HG02798 (cell line): ENCODE measurements around the gene GSE1.

ENCODE experiments used
- ATAC-seq: cut with Tn5 transposase; IDR thresholded peaks from one replicate; pipeline ENCODE4 v1.9.1; 2021; ENCODE audit warnings: mild to moderate bottlenecking; ENCODE audit not compliant: unreplicated experiment, poor library complexity

The GSE1 gene

DNA sequence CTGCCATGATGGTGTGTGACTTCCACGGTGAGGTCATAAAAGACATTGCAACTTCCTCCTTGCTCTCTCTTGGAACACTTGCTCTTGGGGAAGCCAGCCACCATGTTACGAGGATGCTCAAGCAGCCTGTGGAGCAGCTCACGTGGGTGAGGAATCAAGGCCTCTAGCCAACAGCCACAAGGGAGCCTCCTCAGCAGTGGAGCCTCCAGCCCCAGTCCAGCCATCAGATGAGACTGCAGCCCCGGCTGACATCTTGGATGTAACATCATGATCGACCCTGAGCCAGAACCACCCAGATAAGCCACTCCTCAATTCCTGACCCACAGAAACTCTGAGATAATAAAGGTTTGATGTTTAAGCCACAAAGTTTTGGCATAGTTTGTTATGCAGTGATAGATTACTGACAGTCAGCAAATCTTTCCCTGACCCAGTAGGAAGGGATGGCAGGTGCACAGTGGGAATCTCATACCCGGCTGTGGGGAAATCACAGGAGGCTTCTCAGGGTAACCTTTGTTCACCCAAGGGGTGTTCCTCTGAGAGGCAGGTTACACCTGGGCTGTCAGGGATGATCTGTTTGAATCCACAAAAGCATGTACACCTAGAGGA is 99.0 kb downstream of the GSE1 start:
- ATAC-seq, result no peak

DNA sequence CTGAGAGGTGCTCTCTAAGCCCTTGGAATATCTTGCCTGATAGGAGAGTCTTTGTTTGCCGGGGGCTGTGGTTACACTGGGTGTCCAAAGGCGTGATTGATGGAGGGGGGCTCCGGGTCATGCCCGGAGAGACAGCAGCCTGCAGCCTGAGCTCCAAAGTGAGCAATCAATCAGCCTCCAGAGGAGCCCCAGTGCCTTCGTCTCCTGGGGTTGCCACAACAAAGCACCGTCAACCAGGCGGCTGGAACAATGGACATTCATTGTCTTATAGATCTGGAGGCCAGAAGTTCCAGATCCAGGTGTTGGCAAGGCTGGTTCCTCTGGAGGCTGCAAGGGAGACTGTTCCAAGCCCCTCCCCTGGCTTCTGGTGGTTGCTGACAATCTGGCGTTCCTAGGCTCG is 99.7 kb downstream of the GSE1 start:
- ATAC-seq, result no peak

DNA sequence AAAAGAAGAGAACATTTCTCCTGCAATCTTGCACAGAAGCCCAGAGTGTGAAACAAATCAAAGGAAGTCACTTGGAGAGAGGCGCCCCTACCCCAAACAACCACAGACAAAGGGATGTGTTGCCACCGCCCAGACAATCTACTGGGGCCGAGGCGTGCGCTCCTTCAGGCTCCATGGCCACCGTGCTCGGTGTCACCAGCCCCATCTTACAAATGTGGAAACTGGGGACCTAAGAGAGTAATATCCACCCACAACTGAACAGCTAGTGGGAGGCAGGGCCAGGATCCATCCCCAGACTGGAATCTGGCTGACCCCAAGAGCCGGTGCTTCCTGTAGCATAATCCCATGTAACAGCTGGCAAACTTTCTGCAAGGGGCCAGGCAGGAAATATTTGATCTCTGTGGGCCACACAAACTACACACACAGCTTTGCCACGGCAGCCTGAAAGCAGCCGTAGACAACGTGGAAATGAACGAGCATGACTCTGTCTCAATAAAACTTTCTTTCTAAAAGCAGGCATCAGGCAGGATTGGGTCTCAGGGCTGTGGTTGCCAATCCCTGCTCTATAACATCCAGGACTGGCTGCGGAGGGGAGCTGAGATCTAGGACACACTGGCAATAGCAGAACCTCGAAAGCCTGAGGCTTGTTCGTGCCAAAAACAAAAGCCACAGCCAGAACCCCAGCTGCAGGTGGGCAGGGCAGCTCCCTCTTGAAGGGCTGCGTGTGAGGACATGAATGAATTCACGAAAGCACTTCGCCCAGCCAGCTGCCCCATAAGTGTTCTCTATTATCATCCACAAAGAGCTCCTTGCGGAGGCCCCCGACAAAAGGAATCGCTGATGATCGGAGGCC is 102.3 kb downstream of the GSE1 start:
- no peak for ATAC-seq

DNA sequence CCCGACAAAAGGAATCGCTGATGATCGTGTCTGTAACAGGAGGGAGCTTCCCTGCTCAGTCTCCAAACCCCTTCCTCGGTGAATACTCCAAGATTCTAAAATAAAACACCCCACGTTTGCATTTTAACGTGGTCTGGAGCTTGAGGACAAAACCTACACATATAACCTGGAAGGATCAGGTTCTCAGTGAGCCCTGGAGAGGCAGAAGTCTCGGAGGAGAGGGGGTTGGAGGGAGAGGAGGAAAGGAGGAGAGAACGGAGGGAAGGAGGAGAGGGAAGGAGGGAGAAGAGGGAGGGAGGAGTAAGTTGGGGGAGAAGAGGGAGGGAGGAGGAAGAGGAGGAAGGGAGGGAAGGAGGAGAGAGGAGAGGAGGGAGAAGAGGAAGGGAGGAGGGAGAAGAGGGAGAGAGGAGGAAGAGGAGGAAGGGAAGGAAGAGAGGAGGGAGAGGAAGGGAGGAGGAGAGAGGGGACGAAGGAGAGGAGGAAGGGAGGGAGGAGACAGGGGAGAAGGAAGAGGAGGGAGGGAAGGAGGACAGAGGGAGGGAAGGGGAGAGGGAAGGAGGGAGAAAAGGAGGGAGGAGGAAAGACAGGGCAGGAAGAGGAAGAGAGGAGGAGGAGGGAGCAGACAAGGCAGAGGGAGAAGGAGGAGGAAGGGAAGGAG is 103.0 kb downstream of the GSE1 start:
- ATAC-seq, result no peak

DNA sequence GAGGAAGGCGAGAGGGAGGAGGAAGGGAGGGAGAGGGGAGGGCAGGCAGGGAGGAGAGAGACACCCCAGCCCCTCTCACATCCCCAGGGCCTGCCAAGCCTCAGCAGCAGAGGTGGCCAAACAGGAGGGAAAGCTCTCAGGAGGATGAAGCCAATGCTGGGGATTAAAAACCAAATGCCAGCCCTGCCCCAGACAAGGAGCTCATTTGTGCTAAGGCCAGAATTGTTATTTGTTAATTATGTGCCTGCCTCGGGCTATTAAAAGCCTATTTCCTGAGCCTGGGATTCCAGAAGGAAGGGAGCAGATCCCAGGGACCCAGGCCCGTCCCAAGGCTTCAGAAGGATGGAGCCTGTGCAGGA is 103.5 kb downstream of the GSE1 start:
- no peak for ATAC-seq

DNA sequence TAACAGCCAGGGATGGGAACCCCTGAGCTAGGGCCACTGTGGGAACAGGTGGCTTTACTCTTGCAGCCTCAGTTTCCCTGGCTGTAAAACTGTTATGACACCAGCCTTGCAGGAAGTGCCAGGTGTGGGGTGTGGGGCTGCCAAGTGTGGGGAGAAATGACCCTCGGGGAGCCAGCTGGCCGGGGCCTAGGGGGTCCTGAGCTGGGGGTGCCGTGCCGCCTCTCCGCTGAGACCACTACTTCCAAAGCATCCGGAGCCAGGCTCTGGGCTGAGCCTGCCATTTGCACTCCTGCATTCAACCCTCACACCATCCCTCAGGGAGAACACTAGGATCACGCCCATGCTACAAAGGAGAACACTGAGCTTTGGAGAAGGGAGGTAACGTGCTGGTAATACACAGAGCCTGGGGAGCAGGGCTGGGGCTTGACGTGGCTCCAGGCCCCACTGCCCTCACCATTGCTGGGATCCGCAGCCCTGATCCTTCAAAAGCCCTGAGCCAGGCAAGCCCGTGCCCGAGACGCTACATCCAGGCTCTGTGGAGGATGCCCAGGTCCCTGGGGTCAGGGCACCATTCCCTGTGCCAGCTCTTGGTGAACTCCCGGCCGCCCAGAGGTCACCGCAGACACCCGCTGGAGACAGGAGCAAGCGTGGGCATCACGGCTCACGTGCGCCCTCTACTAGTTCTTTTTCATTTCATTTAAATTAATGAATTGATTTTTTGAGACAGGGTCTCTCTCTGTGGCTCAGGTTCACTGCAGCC is 104.5 kb downstream of the GSE1 start:
- ATAC-seq, result no peak

DNA sequence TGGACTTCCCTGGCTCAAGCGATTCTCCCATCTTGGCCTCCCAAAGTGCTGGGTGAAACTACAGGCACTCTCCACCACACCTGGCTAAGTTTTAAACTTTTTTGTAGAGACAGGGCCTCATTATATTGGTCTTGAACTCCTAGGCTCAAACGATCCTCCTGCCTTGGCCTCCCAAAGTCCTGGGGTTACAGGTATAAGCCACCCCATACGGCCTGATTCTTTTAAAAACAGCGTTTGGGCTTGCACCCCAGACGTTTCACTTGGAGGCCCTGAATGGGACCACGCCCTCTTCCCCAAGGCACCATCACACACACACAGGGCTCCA is 105.0 kb downstream of the GSE1 start:
- ATAC-seq, result no peak

DNA sequence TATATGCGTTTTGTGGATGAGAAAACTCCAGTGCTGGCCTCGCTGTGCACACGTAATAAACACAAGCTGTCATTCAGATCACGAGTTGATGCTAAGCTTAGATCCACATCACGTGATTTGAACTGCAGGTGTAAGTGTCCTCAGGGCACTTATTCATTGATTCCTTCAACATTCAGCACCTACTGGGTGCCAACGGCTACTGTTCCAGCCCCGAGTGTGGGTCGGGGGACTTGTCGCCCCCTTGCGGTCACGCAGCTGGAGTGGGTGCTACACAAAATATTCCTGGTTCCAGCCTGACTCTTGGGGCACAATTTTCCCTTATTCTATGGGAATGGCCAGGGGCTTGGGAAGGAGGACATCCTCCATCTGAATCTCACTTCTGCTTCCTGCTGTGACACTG is 105.6 kb downstream of the GSE1 start:
- ATAC-seq, result no peak

DNA sequence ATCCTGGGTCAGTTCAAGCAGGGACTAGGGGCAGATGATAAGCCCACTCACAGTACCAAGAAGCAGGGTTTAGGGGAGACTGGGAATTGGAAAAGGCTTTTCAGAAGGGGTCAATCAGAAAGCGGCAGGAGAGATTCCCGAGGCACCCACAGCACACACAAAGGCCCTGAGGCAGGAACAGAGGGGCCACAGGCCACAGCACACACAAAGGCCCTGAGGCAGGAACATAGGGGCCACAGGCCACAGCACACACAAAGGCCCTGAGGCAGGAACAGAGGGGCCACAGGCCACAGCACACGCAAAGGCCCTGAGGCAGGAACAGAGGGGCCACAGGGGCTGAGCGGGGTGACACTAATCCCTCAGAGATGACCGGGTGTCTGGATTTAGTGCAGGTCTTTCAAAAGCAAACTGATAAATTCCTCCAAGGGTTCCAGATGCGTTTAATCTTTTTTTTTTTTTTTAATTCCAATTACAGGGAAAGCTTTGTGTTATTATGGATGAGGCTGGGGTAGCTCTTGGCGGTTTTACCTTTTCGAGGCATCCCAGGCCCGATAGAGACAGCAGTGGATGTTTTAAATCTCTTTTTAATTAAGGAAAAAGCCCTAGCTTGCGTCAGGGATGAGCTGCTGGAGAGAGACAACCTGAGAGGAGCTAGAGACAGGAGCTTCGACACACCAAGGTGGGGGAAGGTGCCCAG is 106.6 kb downstream of the GSE1 start:
- no peak for ATAC-seq

DNA sequence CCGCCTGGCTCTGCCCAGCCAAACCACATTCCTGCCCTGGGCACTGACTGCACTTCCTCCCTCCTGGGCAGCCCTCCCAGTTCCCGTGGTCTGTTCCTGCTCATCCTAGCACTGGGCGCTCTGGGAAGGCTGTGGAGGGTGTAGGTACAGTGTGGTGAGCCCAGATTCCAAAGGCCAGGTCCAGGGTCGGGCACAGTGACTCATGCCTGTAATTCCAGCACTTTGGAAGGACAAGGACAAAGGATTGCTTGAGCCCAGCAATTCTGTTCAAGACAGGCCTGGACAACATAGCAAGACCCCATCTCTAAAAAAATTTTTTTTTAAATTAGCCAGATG is 107.1 kb downstream of the GSE1 start:
- no peak for ATAC-seq

DNA sequence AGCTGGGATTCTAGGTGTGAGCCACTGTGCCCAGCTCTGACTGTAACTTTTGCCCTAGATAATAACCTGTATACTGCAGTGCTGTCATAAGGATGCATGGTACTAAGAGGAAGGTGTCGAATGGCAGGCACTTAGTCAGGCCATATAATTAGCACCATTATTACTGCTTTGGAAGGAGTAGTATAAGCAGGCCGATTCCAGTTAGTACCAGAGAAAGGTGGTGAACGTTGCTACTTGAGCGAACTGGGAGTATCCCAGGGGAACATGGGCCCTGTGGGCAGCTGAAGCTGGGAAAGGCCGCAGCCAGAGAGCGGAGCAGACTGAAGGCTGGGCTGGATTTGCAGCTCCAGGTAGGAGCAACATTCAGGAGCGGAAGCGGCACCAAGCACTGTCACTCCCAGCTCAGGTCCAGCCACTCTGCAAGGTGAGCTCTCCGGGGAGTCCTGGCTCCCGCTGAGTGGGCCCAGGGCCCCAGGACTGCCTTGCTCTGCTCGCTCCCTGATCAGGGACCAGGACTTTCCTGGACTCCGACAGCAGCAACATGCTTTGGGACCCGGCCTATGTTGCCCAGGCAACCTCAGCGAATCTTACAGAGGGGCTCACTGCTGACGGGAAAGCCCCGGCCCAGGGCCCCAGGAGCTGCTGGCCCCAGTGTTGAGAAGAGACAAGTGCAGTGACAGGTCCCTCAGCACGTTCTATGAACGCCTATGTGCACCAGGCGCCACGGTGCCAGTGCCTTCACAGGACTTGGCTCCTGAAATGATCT is 109.2 kb downstream of the GSE1 start:
- no peak for ATAC-seq

DNA sequence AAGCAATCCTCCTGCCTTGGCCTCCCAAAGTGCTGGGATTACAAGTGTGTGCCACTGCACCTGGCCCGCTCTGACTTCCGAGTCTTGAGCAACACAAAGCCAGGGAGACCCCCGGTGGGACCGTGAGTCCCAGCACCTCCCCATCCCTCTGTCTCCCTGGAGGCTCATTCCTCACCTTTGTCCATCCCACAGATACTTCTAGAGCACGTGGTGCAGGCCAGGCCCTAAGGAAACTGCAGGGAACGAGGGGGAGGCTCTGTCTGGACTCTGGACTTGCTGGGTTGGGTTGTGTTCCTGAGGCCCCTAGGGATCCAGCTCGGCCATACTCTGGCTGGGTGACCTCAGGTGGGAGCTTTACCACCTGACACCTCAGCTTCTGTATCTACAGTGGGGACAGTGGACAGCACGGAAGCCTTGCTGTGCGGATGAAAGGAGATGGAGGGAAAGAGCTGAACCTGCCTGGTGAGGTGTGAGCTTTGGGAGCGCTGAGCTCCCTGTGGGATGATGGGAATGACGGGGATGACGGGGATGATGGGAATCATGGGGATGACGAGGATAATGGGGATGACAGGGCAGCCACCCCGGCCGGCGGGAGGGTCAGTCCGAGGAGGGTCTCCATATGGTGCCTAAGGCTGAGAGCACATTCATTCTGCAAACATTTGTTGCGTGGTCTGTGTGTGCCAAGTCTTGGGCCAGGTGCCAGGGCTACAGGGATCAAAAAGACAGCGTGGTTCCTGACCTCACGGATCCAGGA is 111.2 kb downstream of the GSE1 start:
- no peak for ATAC-seq

DNA sequence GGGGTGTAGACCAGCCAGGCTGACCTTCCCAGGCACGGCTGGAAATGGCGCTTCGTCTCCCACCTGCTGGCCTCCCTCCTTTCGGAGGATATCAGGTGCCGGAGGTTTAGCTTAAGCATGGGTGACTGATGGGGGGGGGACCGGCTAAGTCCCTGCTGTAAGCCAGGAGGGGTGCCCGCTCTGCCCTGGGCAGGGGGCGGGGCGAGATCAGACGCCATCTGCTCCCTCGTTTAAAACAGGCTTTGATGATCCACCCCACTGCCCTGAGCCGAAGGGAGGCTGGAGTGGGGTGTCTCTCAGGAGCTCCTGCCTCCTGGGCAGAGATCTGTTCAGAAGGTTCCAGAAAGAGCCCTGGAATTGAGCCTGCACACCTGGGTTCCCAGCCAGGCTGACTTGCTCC is 111.8 kb downstream of the GSE1 start:
- no peak for ATAC-seq
